Measurements from ENCODE around the gene AMIGO3. TPM values are rescaled to one million over a fixed set of nuclear protein-coding genes. Genes with fewer than 3 reads are reported as not detected.

The AMIGO3 gene
- total and polyA plus RNA-seq, 2 of the 8 experiments (the other 6 are each of a cell fraction or from before 2014, with no cell fraction given), result 1.6 to 8.8 TPM

Small RNAs within 50 kb of the gene (small RNA-seq; reads per million reads assigned to genes)
- gene AMIGO3 (ENCODE audit: insufficient read depth), result not detected
- not detected for gene COX6CP14 (ENCODE audit: insufficient read depth)

Other genes starting within 250 kb of the AMIGO3 start
- gene DAG1, start 249.4 kb downstream of the AMIGO3 start, total RNA-seq (2021; fragmentation: NEBNext Ultra II Directional; extraction: Animal tissue kit (Norgen Biotek cat#: 25700)), result 137 and 138 TPM in 2 replicates
- gene DAG1, start 249.4 kb downstream of the AMIGO3 start, polyA plus RNA-seq (2011; rRNA removed), result 97.5 and 125 TPM in 2 replicates
- gene BSN, start 165.2 kb downstream of the AMIGO3 start, total RNA-seq (2021; fragmentation: NEBNext Ultra II Directional; extraction: Animal tissue kit (Norgen Biotek cat#: 25700)), result 2.9 and 3.0 TPM in 2 replicates
- 0.60 and 0.83 TPM in 2 replicates for gene BSN, start 165.2 kb downstream of the AMIGO3 start, polyA plus RNA-seq (2011; rRNA removed)
- 222 and 236 TPM in 2 replicates for gene APEH, start 45.3 kb downstream of the AMIGO3 start, total RNA-seq (2021; fragmentation: NEBNext Ultra II Directional; extraction: Animal tissue kit (Norgen Biotek cat#: 25700))
- gene APEH, start 45.3 kb downstream of the AMIGO3 start, polyA plus RNA-seq (2011; rRNA removed), result 260 and 275 TPM in 2 replicates
- 6.2 and 8.5 TPM in 2 replicates for gene MST1, start 30.2 kb downstream of the AMIGO3 start, total RNA-seq (2021; fragmentation: NEBNext Ultra II Directional; extraction: Animal tissue kit (Norgen Biotek cat#: 25700))
- 9.5 and 14.2 TPM in 2 replicates for gene MST1, start 30.2 kb downstream of the AMIGO3 start, polyA plus RNA-seq (2011; rRNA removed)
- gene RNF123, start 30.1 kb downstream of the AMIGO3 start, total RNA-seq (2021; fragmentation: NEBNext Ultra II Directional; extraction: Animal tissue kit (Norgen Biotek cat#: 25700)), result 30.5 and 34.2 TPM in 2 replicates
- gene RNF123, start 30.1 kb downstream of the AMIGO3 start, polyA plus RNA-seq (2011; rRNA removed), result 57.7 and 71.5 TPM in 2 replicates
- 23.9 and 24.0 TPM in 2 replicates for gene GMPPB, start 4.3 kb upstream of the AMIGO3 start, total RNA-seq (2021; fragmentation: NEBNext Ultra II Directional; extraction: Animal tissue kit (Norgen Biotek cat#: 25700))
- 20.9 and 26.6 TPM in 2 replicates for gene GMPPB, start 4.3 kb upstream of the AMIGO3 start, polyA plus RNA-seq (2011; rRNA removed)
- gene IP6K1, start 66.9 kb upstream of the AMIGO3 start, total RNA-seq (2021; fragmentation: NEBNext Ultra II Directional; extraction: Animal tissue kit (Norgen Biotek cat#: 25700)), result 35.2 and 36.3 TPM in 2 replicates
- gene IP6K1, start 66.9 kb upstream of the AMIGO3 start, polyA plus RNA-seq (2011; rRNA removed), result 31.5 and 43.9 TPM in 2 replicates
- gene CDHR4, start 80.2 kb upstream of the AMIGO3 start, total RNA-seq (2021; fragmentation: NEBNext Ultra II Directional; extraction: Animal tissue kit (Norgen Biotek cat#: 25700)), result 0.50 and 0.54 TPM in 2 replicates
- gene CDHR4, start 80.2 kb upstream of the AMIGO3 start, polyA plus RNA-seq (2011; rRNA removed), result 0.60 and 0.96 TPM in 2 replicates
- 1.3 and 1.8 TPM in 2 replicates for gene INKA1, start 83.6 kb upstream of the AMIGO3 start, total RNA-seq (2021; fragmentation: NEBNext Ultra II Directional; extraction: Animal tissue kit (Norgen Biotek cat#: 25700))
- 4.7 and 4.8 TPM in 2 replicates for gene INKA1, start 83.6 kb upstream of the AMIGO3 start, polyA plus RNA-seq (2011; rRNA removed)
- gene UBA7, start 94.3 kb upstream of the AMIGO3 start, total RNA-seq (2021; fragmentation: NEBNext Ultra II Directional; extraction: Animal tissue kit (Norgen Biotek cat#: 25700)), result 0.34 and 1.9 TPM in 2 replicates
- gene UBA7, start 94.3 kb upstream of the AMIGO3 start, polyA plus RNA-seq (2011; rRNA removed), result 0.65 and 1.8 TPM in 2 replicates
- gene TRAIP, start 136.9 kb upstream of the AMIGO3 start, total RNA-seq (2021; fragmentation: NEBNext Ultra II Directional; extraction: Animal tissue kit (Norgen Biotek cat#: 25700)), result 25.4 and 28.1 TPM in 2 replicates
- gene TRAIP, start 136.9 kb upstream of the AMIGO3 start, polyA plus RNA-seq (2011; rRNA removed), result 27.7 and 29.5 TPM in 2 replicates
- gene CAMKV, start 150.2 kb upstream of the AMIGO3 start, total RNA-seq (2021; fragmentation: NEBNext Ultra II Directional; extraction: Animal tissue kit (Norgen Biotek cat#: 25700)), result 66.4 and 67.9 TPM in 2 replicates
- 56.3 and 74.5 TPM in 2 replicates for gene CAMKV, start 150.2 kb upstream of the AMIGO3 start, polyA plus RNA-seq (2011; rRNA removed)
- 4.8 and 7.6 TPM in 2 replicates for gene MST1R, start 184.2 kb upstream of the AMIGO3 start, total RNA-seq (2021; fragmentation: NEBNext Ultra II Directional; extraction: Animal tissue kit (Norgen Biotek cat#: 25700))
- 7.6 and 9.4 TPM in 2 replicates for gene MST1R, start 184.2 kb upstream of the AMIGO3 start, polyA plus RNA-seq (2011; rRNA removed)
- gene MON1A, start 210.1 kb upstream of the AMIGO3 start, total RNA-seq (2021; fragmentation: NEBNext Ultra II Directional; extraction: Animal tissue kit (Norgen Biotek cat#: 25700)), result 9.8 and 10.3 TPM in 2 replicates
- 14.1 and 20.4 TPM in 2 replicates for gene MON1A, start 210.1 kb upstream of the AMIGO3 start, polyA plus RNA-seq (2011; rRNA removed)
- gene RBM6, start 220.5 kb upstream of the AMIGO3 start, total RNA-seq (2021; fragmentation: NEBNext Ultra II Directional; extraction: Animal tissue kit (Norgen Biotek cat#: 25700)), result 80.1 and 81.2 TPM in 2 replicates
- 21.4 and 30.6 TPM in 2 replicates for gene RBM6, start 220.5 kb upstream of the AMIGO3 start, polyA plus RNA-seq (2011; rRNA removed)